Fibroblast of skin of abdomen (primary cell): ENCODE data around the gene MRGPRX3. TPM values are rescaled to one million over a fixed set of nuclear protein-coding genes. Genes with fewer than 3 reads are reported as not detected.
A peak's percentile ranks its signal among the peaks of the same experiment; 100 is the strongest.
"Not testable (repeated sequence)": the region's sequence is repeated elsewhere in the genome, so short reads cannot be mapped to it uniquely, and the experiment has no call there.

Experiments
- DNase-seq: peaks from one replicate; pipeline ENCODE4 v3.0.0-alpha.2; 2013
- polyA plus RNA-seq, 2 experiments: library from polyadenylated mRNA; unstranded; fragments of 120-200 nt; gene quantifications; one replicate each; pipeline ENCODE4 v1.2.1, GENCODE V29; 2013; ENCODE audit not compliant: insufficient read length in 2 of 2

The MRGPRX3 gene
- not detected for polyA plus RNA-seq (2013, experiment 1 of 2; ENCODE audit: insufficient read length)
- not detected for polyA plus RNA-seq (2013, experiment 2 of 2; ENCODE audit: insufficient read length)

DNA sequence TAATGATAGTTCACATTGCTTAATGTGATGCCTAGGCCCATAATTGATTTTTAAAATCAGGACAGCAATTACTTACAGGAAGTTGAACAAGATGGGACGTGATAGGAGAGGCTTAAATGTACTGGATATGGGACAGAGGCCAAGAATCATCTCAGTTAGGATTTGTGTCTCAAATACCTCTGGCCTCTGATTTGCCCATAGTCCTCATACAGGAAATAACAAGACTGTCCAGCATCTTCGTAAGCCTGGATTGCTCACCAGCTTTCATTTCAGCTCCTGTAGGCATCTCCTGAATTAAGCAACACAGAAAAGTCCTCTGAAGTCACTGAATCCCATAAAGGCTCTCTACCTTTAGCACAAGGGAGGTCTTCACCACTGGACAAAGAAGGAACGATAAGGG is at the start of gene MRGPRX3:
Gene MRGPRX3 (plus strand): TSS at position 231 of the 400 bp plus-strand sequence. CDS start 4,632 bp downstream, outside the sequence.
- no peak for DNase-seq

DNA sequence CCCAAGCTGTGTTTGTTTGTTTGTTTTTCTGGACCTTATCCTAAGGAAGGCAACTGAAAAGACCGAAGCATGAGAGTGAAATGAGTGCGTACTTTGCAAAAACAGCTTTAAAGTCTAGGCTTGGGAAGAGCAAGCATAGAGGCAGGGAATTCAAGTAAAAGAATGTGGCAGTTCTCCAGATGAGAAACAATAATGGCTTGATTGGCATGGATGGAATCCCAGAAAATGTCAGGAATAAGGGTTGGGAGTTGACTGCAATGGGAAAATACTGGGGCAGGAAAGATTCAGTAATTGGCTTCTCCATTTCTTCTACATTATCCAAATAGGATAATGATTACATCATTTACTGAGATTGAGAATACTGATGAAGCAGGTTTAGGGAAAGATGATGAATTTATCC is 44.0 kb upstream of the MRGPRX3 start:
- peak; percentile 44 for DNase-seq

DNA sequence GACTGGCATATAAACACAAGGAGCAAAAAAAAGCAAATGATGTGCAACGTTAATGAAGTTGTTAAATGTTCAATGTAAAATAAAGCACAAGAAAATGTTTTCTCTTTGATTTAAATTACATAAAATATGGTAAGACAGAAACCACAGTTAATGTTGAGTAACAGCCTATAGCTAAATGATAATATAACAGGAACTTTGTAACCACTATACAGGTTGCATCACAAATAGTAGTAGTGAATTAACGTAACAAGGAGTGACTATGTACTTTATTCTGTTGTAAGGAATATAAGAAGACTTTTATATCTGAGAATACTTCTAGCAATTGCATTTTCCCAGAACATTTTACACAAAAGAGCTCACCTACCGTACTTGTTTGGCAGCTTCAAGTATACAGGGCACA is 43.4 kb upstream of the MRGPRX3 start:
- no peak for DNase-seq

DNA sequence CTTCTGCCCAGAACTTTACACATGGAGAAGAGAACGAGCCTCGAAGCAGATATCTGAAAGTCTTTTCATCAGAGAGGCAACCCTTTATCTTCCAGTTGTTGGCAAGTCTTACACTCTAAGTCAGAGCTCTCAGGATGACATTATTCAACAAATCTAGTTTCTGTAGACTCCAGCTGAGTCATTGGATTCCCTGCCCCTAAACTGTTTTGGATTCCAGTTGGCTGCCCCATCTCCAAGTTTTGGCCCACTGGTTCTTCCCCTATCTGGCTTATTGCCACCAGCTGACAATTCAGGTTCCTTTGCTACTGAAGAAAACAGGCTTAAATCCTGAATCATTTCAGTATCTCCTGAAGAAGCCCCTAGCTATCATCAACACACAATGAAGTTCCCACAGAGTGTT is 40.6 kb upstream of the MRGPRX3 start:
- peak; percentile 10 for DNase-seq

DNA sequence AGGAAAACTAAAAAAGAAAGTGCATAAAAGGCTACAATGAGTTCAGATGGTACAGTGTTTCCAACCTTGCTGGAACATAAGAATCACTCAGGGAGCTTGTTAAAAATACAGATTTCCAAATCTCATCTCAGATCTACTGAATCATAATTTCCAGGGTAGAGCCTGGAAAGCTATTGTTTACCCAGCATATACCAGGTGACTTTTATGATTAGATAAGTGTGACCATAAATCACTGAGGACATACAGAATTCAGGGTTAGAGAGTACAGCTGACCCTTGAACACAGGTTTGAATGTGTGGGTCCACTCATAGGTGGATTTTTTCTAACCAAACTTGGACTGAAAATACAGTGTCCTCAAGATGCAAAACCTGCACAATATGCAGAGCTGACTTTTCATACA is 38.4 kb upstream of the MRGPRX3 start:
- no peak for DNase-seq

DNA sequence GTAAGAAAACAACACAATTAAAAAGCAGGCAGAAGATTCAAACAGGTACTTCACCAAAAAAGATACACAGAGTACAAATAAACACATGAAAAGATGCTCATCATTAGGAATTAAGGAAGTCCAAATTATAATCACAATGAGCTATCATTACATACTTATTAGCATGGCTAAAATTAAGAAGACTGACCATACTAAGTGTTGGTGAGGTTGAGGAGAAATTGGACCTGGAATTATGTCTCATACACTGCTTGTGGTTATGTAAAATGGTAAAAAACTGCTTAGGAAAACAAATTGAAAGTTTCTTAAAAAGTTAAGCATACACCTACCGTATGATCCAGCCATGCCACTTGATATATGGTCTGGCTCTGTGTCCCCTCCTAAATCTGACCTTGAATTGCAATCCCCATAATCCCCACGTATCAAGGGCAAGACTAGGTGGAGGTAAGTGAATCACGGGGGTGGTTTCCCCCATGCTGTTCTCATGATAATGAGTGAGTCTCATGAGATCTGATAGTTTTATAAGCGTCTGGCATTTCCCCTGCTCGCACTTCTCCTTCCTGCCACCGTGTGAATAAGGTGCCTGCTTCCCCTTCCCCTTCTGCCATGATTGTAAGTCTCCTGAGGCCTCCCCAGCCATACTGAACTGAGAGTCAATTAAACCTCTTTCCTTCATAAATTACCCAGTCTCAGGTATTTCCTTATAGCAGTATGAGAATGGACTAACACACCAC is 31.3 kb upstream of the MRGPRX3 start:
- no peak for DNase-seq

DNA sequence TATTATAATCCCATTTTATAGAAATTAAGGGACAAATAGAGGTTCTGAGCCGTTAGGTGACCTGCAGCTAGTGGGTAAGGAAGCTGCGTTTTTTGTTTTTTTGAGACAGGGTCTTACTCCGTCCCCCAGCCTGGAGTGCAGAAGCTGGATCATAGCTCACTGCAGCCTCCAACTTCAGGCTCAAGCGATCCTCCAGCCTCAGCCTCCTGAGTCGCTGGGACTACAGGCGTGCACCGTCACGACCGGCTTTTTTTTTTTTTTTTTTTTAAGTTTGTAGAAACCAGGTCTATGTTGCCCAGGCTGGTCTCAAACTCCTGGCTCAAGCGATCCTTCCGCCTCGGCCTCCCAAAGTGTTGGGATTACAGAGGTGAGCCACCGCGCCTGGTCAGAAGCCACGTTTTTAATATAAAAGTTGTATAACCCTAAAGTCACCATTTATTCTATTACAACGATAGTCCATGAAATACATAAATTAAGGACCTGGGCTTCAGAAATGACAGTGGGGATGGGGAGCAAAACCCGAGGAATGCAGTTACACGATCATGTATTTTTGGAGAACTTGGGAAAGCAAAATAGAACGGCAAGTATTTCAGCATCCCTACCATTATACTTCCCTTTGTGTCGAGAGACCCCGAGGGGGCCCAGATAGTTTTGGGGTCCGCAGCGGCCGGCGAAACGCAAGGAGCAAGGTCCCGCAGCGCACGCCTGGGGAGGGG is 27.1 kb upstream of the MRGPRX3 start:
- DNase-seq = no peak

DNA sequence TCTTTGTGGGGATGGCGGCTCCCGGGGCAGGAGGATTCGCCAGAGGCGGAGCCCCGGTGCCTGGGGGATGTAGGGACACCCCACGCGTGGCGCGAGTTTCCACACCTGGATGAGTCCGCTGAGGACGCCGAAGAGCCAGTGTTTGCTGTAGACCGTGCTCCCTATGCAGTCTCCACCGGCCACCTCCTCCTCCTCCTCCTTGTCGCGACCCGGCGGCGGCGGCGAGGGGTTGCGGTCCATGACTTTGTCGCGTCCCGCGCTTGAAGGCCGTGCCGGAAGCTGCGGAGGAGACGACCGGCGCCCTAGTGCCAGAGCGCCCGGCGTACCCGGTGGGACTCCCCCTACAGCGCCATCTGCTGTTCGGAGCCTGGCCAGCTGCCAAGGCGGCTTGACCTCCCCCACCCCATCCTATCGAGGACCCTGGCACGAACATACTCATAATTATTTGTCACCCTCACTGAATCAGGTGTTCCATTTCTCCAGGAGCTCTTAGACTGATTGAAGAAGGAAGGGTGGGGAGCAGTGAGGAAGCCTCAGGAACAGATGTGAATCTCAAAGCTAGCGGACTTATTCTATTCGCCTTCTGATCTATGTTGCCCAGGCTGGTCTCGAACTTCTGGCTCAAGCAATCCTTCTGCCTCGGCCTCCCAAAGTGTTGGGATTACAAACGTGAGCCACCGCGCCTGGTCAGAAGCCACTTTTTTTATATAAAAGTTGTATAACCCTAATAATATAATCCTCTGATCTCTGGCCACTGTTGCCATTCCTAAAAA is 26.4 kb upstream of the MRGPRX3 start, which contains the start of gene SAAL1:
Gene SAAL1 (minus strand): TSS at position 281 of the 773 bp plus-strand sequence. CDS start 41 bp downstream, at position 240.
- DNase-seq = peak; percentile 83

DNA sequence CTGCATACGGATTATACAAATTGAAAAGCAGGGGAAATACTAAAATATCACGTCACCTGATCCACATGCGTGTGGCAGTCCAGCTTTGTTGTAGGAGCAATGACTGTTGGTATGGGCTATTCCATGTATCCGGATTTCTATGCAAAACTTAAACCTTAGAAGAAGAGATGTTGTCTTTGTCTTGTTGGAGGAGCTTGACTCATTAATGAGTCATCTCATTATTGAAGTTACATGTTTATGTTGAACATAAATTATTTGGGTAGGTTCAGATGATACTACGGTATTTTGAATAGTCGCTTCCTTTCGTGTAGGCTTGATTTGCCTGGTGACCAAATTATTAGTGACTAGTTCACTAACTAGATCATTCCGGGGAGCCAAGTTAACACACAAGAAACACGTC is 25.7 kb upstream of the MRGPRX3 start:
- peak; percentile 22 for DNase-seq

DNA sequence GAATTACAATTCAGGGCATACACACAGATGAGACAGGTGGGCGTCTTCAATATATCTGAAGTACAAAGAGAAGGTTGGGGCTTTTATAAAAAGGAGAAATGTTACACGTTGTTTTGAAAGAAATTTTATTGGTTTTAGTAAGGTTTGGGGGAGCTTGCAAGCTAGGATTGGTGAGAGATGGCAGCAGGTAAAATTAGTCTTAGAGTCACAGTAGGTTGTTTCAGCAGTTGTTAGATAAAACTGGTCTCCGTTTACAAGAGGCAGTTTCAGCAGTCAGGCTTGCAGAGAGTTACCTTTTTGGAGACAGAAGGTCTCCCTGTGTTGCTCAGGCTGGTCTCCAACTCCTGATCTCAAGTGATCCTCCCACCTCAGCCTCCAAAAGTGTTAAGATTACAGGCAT is 24.1 kb upstream of the MRGPRX3 start:
- no peak for DNase-seq

DNA sequence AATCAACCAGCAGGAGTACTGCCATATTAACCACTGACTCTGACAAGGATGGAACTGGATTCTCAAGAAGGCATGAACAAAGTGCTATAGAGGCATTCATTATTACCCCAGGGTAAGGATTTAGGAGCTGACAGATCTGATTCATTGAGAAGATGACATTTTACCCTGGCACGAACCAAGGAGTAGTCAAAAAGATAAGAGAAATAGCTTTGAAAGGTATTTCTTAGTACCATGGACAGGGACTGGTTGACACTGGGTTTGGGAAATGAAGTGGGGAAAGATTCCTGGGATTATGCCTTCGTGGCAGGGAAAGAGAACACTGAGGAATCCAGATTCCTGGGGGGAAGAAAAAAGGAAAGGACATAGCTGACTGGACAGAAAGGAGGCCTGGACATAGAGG is 21.4 kb upstream of the MRGPRX3 start:
- DNase-seq = no peak

DNA sequence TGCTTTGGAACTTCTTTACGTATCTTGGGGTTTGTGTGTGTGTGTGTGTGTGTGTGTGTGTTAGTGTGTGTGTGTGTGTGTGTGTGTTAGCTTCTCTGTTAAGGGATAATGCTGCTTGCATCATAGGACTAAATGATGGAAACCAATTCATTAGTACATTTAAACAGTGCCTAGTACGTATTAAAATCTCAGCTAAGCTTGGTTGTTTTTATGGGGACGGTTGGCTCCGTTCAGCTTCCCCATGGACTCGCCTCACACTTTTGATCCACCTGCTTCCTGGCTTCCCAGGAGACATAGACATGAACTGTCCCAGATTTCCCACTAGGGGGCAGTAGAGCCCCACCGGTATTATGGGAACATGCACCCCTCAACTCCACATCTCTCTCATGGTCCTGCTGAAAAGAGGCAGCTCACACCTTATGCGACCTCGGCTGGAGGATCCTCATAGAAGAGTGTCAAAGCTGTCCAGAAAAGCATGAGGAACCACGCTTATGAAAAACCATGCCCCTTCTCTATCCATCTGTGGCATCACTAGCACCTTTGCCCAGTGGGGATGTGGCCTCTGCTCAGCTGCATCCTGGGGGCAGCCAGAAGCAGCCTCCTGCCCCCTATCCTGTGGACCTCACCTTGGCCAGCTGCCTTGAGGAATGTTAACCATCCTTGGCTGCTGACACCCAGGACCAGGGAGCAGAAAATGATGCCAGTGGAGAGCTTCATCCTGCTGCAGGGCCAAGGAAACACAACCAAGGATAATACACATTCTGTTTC is 16.8 kb upstream of the MRGPRX3 start:
- DNase-seq = peak; percentile 46

DNA sequence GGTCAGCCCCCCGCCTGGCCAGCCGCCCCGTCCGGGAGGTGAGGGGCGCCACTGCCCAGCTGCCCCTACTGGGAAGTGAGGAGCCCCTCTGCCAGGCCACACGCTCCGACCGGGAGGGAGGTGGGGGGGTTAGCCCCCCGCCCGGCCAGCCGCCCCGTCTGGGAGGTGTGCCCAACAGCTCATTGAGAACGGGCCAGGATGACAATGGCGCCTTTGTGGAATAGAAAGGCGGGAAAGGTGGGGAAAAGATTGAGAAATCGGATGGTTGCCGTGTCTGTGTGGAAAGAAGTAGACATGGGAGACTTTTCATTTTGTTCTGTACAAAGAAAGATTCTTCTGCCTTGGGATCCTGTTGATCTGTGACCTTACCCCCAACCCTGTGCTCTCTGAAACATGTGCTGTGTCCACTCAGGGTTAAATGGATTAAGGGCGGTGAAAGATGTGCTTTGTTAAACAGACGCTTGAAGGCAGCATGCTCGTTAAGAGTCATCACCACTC is 11.0 kb upstream of the MRGPRX3 start:
- DNase-seq = not testable (repeated sequence)

DNA sequence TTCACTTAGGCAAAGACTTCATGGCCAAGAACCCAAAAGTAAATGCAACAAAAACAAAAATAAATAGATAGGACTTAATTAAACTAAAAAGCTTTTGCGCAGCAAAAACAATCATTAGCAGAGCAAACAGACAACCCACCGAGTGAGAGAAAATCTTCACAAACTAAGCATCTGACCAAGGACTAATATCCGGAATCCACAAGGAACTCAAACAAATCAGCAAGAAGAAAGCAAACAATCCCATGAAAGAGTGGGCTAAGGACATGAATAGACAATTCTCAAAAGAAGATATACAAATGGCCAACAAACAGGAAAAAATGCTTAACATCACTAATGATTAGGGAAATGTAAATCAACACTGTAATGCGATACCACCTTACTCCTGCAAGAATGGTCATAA is 1.3 kb upstream of the MRGPRX3 start:
- not testable (repeated sequence) for DNase-seq

DNA sequence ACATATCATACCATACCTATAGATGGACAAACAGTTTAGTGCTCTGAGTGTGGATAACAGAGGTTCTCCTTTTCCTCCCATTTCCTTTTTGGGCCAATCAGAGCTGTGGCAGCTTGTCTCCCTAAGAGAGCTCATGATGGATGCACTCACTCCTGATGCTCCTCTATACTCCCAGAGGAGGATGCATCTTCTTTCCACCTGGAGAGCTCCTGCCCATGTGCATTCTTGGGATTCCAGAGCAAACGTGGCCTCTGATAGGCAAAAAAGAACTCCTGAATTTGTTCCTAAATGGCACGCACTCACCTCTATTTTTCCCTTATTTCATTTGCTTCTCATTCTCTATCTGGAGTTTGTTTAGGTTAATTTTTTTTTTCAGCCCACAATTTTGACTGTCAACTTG is 2.9 kb downstream of the MRGPRX3 start:
- no peak for DNase-seq

DNA sequence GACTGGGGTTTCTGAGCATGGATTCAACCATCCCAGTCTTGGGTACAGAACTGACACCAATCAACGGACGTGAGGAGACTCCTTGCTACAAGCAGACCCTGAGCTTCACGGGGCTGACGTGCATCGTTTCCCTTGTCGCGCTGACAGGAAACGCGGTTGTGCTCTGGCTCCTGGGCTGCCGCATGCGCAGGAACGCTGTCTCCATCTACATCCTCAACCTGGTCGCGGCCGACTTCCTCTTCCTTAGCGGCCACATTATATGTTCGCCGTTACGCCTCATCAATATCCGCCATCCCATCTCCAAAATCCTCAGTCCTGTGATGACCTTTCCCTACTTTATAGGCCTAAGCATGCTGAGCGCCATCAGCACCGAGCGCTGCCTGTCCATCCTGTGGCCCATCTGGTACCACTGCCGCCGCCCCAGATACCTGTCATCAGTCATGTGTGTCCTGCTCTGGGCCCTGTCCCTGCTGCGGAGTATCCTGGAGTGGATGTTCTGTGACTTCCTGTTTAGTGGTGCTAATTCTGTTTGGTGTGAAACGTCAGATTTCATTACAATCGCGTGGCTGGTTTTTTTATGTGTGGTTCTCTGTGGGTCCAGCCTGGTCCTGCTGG is 4.9 kb downstream of the MRGPRX3 start:
- DNase-seq = no peak

DNA sequence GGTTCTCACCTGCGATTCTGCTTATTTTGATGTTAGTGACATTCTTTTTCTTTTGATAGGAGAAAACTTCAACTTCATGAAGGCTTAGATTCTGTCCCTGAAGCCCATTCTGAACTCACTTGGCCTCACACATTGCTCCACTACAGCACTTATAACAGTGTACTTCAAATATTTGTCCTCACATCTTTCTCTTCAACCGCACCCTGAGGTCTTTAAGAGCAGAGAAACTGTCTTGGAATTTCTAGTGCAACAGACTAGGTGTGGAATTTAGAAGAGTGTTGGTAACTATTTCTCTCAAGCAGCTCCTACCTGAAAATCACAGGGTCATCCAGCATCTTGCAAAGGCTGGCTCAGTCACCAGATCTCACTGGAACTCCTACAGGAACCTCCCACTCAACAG is 7.8 kb downstream of the MRGPRX3 start:
- no peak for DNase-seq

DNA sequence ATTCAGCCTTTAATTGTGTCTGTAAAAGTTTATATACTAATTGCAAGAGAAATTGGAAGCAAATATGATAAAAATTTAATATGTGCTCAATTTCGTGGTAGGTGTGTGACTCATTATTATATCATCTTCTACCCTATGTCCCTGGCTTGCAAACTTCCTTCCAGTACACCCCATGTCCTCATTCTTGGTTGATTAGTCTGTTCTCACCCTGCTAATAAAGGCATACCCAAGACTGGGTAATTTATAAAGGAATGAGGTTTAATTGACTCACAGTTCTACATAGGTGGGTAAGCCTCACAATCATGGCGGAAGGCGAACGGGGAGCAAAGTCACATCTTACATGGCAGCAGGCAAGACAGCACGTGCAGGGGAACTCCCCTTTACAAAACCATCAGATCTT is 11.9 kb downstream of the MRGPRX3 start:
- DNase-seq = peak; percentile 4

DNA sequence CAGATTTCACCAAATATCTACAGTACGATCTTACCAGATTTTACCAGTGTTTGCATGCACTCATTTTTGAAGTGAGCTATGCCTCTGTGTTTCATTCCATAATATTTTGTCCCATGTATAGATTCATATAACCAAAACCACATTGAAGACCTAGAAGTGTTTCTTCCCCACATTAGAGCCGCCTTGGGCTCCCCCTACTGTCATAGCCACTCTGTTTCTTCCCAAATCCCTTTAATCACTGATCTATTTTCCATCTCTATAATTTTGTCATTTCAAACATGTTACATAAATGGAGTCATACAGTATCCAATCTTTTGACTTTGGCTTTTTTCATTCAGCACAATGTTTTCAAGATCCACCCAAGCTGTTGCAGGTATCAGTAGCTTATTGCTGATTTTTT is 12.7 kb downstream of the MRGPRX3 start:
- no peak for DNase-seq

DNA sequence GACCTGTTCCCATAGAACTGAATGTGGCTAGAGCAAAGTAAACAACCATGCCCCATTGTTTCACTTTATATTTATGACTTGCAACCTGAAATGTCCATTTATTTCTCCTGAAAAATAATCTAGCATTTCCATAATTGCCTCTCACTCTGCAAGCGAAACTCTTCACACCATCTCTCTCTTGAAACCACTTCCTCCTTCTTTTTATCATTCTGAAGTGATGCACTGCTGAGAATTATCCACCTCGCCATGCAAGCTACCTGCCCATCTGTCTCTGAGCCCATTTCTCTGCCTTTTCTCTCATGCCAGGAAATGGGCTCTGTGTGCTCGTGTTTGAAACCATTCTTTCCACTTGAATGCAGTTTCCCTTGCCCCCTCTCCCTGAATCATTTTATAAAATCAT is 13.5 kb downstream of the MRGPRX3 start:
- DNase-seq = no peak

DNA sequence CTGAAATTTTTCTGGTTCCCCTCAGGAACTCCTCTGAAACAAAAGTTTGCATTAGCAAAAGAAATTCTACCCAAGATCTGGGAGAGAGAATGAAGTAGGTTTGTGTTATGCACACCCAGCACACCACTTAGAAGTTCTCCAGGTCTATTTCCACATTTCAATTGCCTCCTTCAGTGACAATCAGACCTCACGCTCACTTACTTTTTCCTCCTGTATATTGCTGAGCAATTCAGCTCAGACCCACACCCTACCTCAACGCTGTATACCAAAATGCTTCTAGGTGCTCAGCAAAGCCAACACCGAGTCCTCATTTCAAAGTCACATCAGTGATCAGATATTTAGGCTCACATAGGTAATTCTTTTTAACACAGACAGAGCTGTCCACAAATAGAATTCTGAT is 19.2 kb downstream of the MRGPRX3 start:
- DNase-seq = no peak

DNA sequence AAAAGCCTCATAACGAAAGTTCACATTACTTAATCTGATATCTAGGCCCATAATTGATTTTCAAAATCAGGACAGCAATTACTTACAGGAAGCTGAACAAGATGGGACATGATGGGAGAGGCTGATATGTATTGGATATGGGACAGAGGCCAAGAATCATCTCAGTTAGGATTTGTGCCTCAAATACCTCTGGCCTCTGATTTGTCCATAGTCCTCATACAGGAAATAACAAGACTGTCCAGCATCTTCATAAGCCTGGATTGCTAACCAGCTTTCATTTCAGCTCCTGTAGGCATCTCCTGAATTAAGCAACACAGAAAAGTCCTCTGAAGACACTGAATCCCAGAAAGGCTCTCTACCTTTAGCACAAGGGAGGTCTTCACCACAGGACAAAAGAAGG is 36.0 kb downstream of the MRGPRX3 start:
- no peak for DNase-seq
